K562 (cell line): ENCODE measurements around the gene SPAG9. TPM values are rescaled to one million over a fixed set of nuclear protein-coding genes. Genes with fewer than 3 reads are reported as not detected.

ENCODE experiments used
- ATAC-seq: fragments of 200-7000 bp; cut with Tn5 transposase; 3 replicates; pipeline ENCODE4 v1.9.1; 2020; ENCODE audit warnings: moderate library complexity
- BruUV-seq: library from RNA; stranded (reverse); fragments of 400-500 nt; replicated peaks from 2 replicates; lab custom pipeline; 2021; lab: Mats Ljungman, UMichigan
- CTCF ChIA-PET: fragments of 300-600 bp; formaldehyde crosslinking; extraction: SDS; loops from one replicate; lab custom pipeline; 2021; ENCODE audit warnings: low intra/inter-chr PET ratio; lab: Yijun Ruan, JAX
- POLR2A ChIA-PET: fragments of 300-600, 350-650 bp; sonication (Branson Sonifier 250); formaldehyde crosslinking; extraction: SDS; loops from one replicate; lab custom pipeline; 2021; ENCODE audit warnings: antibody characterized with exemption, inconsistent platforms; lab: Yijun Ruan, JAX
- DNase-seq, 4 experiments: peaks; one replicate each; pipeline versions ENCODE4 v3.0.0 to v3.0.0-alpha.2; 2011 to 2018; ENCODE audit warnings: low spot score in 3 of 4, mixed read lengths in 3 of 4; ENCODE audit errors: extremely low read depth in 1 of 4
- FAIRE-seq: peaks from 2 replicates; lab custom pipeline; 2011; peaks lifted over from hg19 to GRCh38; lab: Jason Lieb, UNC
- H2AFZ ChIP-seq: 2 replicates; pipeline ENCODE4 v1.6.0; 2011; ENCODE audit warnings: low read depth, low read length, control low read depth, inconsistent platforms
- H3K27ac ChIP-seq: fragments of 200-600 bp; 3 replicates; pipeline ENCODE4 v1.8.0; 2011; ENCODE audit warnings: low read depth, mild to moderate bottlenecking, control low read depth, inconsistent platforms, low read length, moderate library complexity, mixed read lengths; ENCODE audit errors: extremely low read depth
- H3K27me3 ChIP-seq, 2 experiments: fragments of 300-600 bp in 1 of 2; 2 replicates in 1 of 2; 3 replicates in 1 of 2; pipeline versions ENCODE4 v1.6.0 to v1.8.0; 2011; ENCODE audit warnings: inconsistent platforms in 2 of 2, low read length in 2 of 2, mild to moderate bottlenecking in 1 of 2, mixed read lengths in 1 of 2, moderate library complexity in 1 of 2; ENCODE audit not compliant: control insufficient read depth in 2 of 2, insufficient read depth in 2 of 2
- H3K36me3 ChIP-seq: fragments of 300-600 bp; 3 replicates; pipeline ENCODE4 v1.8.0; 2011; ENCODE audit warnings: mild to moderate bottlenecking, low read length, inconsistent platforms; ENCODE audit not compliant: control insufficient read depth, insufficient read depth
- H3K4me1 ChIP-seq, 2 experiments: fragments of 200-600 bp in 1 of 2; replicated peaks in 1 of 2; 2 replicates in 1 of 2; 3 replicates in 1 of 2; pipeline versions ENCODE4 v1.5.1 to v1.8.0; 2011; ENCODE audit warnings: inconsistent platforms in 2 of 2, low read length in 2 of 2, mild to moderate bottlenecking in 1 of 2, mixed read lengths in 1 of 2, moderate library complexity in 1 of 2; ENCODE audit not compliant: control insufficient read depth in 2 of 2, insufficient read depth in 2 of 2
- H3K4me2 ChIP-seq: 2 replicates; pipeline ENCODE4 v1.6.1; 2011; ENCODE audit warnings: low read length, control low read depth, inconsistent platforms, mixed read lengths; ENCODE audit not compliant: insufficient read depth
- H3K4me3 ChIP-seq: fragments of 200-600 bp; sonication (generic), shearing (Covaris generic); 2 replicates; pipeline ENCODE4 v1.5.1; 2016; ENCODE audit warnings: control low read depth, inconsistent platforms
- H3K79me2 ChIP-seq: fragments of 200-600 bp; 3 replicates; pipeline ENCODE4 v1.8.0; 2011; ENCODE audit warnings: low read length, inconsistent platforms; ENCODE audit not compliant: control insufficient read depth, insufficient read depth
- H3K9ac ChIP-seq, 2 experiments: 2 replicates each; pipeline versions ENCODE4 v1.6.0 to v1.6.1; 2011; ENCODE audit warnings: low read depth in 2 of 2, low read length in 2 of 2, control low read depth in 1 of 2, inconsistent platforms in 1 of 2, mild to moderate bottlenecking in 1 of 2, mixed read lengths in 1 of 2; ENCODE audit not compliant: insufficient read depth in 1 of 2
- H3K9me1 ChIP-seq: one replicate; pipeline ENCODE4 v1.6.0; 2011; ENCODE audit warnings: inconsistent platforms, mild to moderate bottlenecking, low read length, moderate library complexity; ENCODE audit not compliant: control insufficient read depth, insufficient read depth
- H3K9me3 ChIP-seq: replicated peaks from 2 replicates; pipeline ENCODE4 v1.5.1; 2011; ENCODE audit warnings: low read depth, low read length, inconsistent platforms; ENCODE audit not compliant: control insufficient read depth, insufficient read depth
- H4K20me1 ChIP-seq: replicated peaks from 2 replicates; pipeline ENCODE4 v1.6.1; 2011; ENCODE audit warnings: low read length, inconsistent platforms, mixed read lengths; ENCODE audit not compliant: control insufficient read depth, insufficient read depth
- BHLHE40 ChIP-seq: IDR thresholded peaks from 2 replicates; pipeline ENCODE4 v1.6.1; 2011; ENCODE audit warnings: low read length, improper control_type of control experiment
- HDAC1 ChIP-seq, 2 experiments: fragments of 450-650 bp; IDR thresholded peaks; 2 replicates each; pipeline ENCODE4 v1.6.1; 2016 to 2017; ENCODE audit warnings: inconsistent platforms in 1 of 2, mild to moderate bottlenecking in 1 of 2, moderate library complexity in 1 of 2
- L3MBTL2 ChIP-seq: fragments of 450-650 bp; IDR thresholded peaks from 2 replicates; pipeline ENCODE4 v1.6.1; 2016; ENCODE audit warnings: mild to moderate bottlenecking, moderate library complexity
- RBM14 ChIP-seq: fragments of 200-400 bp; formaldehyde crosslinking; IDR thresholded peaks from 2 replicates; pipeline ENCODE4 v1.6.1; 2018; ENCODE audit warnings: low read depth, mild to moderate bottlenecking, low read length, moderate library complexity, borderline replicate concordance; ENCODE audit not compliant: insufficient read depth
- SIN3B ChIP-seq: fragments of 450-650 bp; IDR thresholded peaks from 2 replicates; pipeline ENCODE4 v1.6.1; 2017; ENCODE audit warnings: low read depth, mild to moderate bottlenecking, moderate library complexity
- SREBF2 ChIP-seq: sonication (generic); formaldehyde crosslinking; IDR thresholded peaks from 2 replicates; pipeline ENCODE4 v1.4.0; 2020; ENCODE audit warnings: mild to moderate bottlenecking, missing genetic modification reagents
- ZNF785 ChIP-seq: fragments of 250-450 bp; sonication (Bioruptor Pico); IDR thresholded peaks from 2 replicates; pipeline ENCODE4 v1.4.0; 2020; ENCODE audit warnings: mild to moderate bottlenecking
- WGBS: fragments of 100-300 bp; shearing (Covaris generic); methylation state at CpG from one replicate; pipeline ENCODE4 v1.1.6; 2016; ENCODE audit warnings: low coverage, mixed read lengths; ENCODE audit not compliant: insufficient coverage; ENCODE audit errors: missing lambda C conversion rate; 5-methylcytosine and 5-hydroxymethylcytosine counted together
- in situ Hi-C: fragments of 300-500 bp; cut with MboI; formaldehyde crosslinking; loops from 4 replicates; pipeline ENCODE4 v1.15.0; 2018; ENCODE audit warnings: inconsistent platforms, mixed read lengths
- intact Hi-C: fragments of 100-400 bp; cut with micrococcal nuclease; formaldehyde crosslinking; loops from 2 replicates; pipeline ENCODE4 v1.14.2; 2022
- polyA plus RNA-seq, 8 experiments: library from polyadenylated mRNA; depleted of rRNA in 4 of 8; stranded (reverse) in 5 of 8; unstranded in 3 of 8; fragments of >200 nt; fragmentation: Nextera tagmentation in 2 of 8; fragmentation: Illumina TruSeq in 1 of 8; extraction: Ambion mirVana in 2 of 8; extraction: Trizol in 1 of 8; gene quantifications; 2 replicates each; pipeline versions ENCODE4 v1.2.1 to v1.2.3, GENCODE V29; 2011 to 2014; ENCODE audit warnings: inconsistent platforms in 1 of 8, missing spikeins in 1 of 8
- total RNA-seq, 7 experiments: library from RNA; depleted of rRNA in 6 of 7; stranded (reverse); fragments of >200 nt in 6 of 7; fragmentation: Illumina TruSeq in 2 of 7; extraction: Trizol in 2 of 7; gene quantifications; 2 replicates each; pipeline versions ENCODE4 v1.2.1 to v1.2.3, GENCODE V29; 2011 to 2021; ENCODE audit warnings: low replicate concordance in 1 of 7
- TF ChIP-seq, protein P1 (sequence below): sonication (generic); formaldehyde crosslinking; IDR thresholded peaks from 2 replicates; pipeline ENCODE4 v1.8.0; 2022; ENCODE audit warnings: missing genetic modification reagents, mild to moderate bottlenecking, borderline replicate concordance
- TF ChIP-seq, protein P2 (sequence below): sonication (generic); formaldehyde crosslinking; IDR thresholded peaks from 2 replicates; pipeline ENCODE4 v1.8.1; 2023; ENCODE audit warnings: missing genetic modification reagents, mild to moderate bottlenecking, borderline replicate concordance
- TF ChIP-seq, protein P3 (sequence below): fragments of 250-450 bp; sonication (Bioruptor Pico); IDR thresholded peaks from 2 replicates; pipeline ENCODE4 v1.5.0; 2021
- TF ChIP-seq, protein P4 (sequence below), 3 experiments: fragments of 200-800 bp in 1 of 3; sonication (Bioruptor generic) in 1 of 3; sonication (generic) in 1 of 3; formaldehyde crosslinking in 1 of 3; IDR thresholded peaks; 2 replicates each; pipeline versions ENCODE4 v1.6.1 to v1.8.0; 2016 to 2022; ENCODE audit warnings: mild to moderate bottlenecking in 2 of 3, missing compliant biosample characterization in 2 of 3, missing genetic modification characterization in 2 of 3, missing genetic modification reagents in 1 of 3

Gene SPAG9
- total and polyA plus RNA-seq, 9 of the 15 experiments (the other 6 are each of a cell fraction or from before 2014, with no cell fraction given) = 12.2 to 99.2 (median 58.2) TPM

DNA sequence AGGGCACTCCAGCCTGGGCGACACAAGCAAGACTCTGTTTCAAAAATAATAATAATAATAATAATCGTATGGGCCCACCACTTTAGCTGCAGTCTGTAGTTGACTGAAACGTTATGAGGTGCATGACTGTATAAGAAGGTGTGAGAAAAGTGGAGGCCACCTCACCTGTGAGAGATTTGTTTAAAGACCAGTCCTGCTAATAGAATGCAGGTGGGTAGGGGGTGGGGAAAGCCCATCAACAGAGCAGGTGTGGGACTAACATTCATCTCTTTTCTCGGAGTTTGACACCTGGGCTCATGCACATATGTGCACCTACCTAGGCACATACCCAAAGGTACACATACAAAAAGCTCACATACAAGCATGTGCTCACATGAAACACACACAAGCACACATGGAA is 186.5 kb downstream of the SPAG9 start:
- 52% methylated on average over 4 of the region's 4 CpGs for WGBS
- no peaks in the 10 kb centered on the region for H3K9me1 ChIP-seq
- no peaks in the 10 kb centered on the region for H3K27me3 ChIP-seq
- H3K4me2 ChIP-seq = peak overlapping the region; percentile 42; the same call in 1 of the 2 replicates
- in situ Hi-C loops (no loop called here), intact Hi-C loops (loop anchor here (10.0 kb wide), 1 partner anchor 209 kb away; no protein-coding TSS in a partner anchor)
- H3K4me1 ChIP-seq = peaks cover 41 to 53% of the 10 kb centered on the region in 2 experiments
- H3K9ac ChIP-seq = peak overlapping the region in 1 of 2 experiments; percentile 20; a peak in 1 of 4 replicates
- no peak for DNase-seq
- no peaks in the 10 kb centered on the region for H3K9me3 ChIP-seq
- no peak for ATAC-seq
- FAIRE-seq = no peak
- CTCF ChIA-PET = no interaction called here
- POLR2A ChIA-PET = interaction anchor here (0.7 to 3.2 kb wide), 5 partner anchors 10 to 73 kb away, joined by 3 to 25 read pairs (median 4); partner anchors contain the start of gene TOB1
- H3K4me3 ChIP-seq = no peak overlapping the region
- no peaks in the 10 kb centered on the region; the same call in 2 of the 3 replicates for H3K36me3 ChIP-seq
- H3K27ac ChIP-seq = peak overlapping the region; percentile 71; the same call in 1 of the 3 replicates
- H2AFZ ChIP-seq = peak overlapping the region; percentile 85
- no TSS peak for BruUV-seq
- no peaks in the 10 kb centered on the region for H3K79me2 ChIP-seq
- H4K20me1 ChIP-seq = no peaks in the 10 kb centered on the region
- TF ChIP-seq SIN3B (no peak), SREBF2 (CRISPR knock-in tag) (no peak), HDAC1 (IDR thresholded peaks at IDR 0.05) (no peak), BHLHE40 (no peak), ZNF785 (CRISPR knock-in tag) (no peak), L3MBTL2 (no peak), RBM14 (no peak)
- TF ChIP-seq, protein P1, sequence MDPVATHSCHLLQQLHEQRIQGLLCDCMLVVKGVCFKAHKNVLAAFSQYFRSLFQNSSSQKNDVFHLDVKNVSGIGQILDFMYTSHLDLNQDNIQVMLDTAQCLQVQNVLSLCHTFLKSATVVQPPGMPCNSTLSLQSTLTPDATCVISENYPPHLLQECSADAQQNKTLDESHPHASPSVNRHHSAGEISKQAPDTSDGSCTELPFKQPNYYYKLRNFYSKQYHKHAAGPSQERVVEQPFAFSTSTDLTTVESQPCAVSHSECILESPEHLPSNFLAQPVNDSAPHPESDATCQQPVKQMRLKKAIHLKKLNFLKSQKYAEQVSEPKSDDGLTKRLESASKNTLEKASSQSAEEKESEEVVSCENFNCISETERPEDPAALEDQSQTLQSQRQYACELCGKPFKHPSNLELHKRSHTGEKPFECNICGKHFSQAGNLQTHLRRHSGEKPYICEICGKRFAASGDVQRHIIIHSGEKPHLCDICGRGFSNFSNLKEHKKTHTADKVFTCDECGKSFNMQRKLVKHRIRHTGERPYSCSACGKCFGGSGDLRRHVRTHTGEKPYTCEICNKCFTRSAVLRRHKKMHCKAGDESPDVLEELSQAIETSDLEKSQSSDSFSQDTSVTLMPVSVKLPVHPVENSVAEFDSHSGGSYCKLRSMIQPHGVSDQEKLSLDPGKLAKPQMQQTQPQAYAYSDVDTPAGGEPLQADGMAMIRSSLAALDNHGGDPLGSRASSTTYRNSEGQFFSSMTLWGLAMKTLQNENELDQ (CRISPR knock-in tag) = no peak
- TF ChIP-seq, protein P2, sequence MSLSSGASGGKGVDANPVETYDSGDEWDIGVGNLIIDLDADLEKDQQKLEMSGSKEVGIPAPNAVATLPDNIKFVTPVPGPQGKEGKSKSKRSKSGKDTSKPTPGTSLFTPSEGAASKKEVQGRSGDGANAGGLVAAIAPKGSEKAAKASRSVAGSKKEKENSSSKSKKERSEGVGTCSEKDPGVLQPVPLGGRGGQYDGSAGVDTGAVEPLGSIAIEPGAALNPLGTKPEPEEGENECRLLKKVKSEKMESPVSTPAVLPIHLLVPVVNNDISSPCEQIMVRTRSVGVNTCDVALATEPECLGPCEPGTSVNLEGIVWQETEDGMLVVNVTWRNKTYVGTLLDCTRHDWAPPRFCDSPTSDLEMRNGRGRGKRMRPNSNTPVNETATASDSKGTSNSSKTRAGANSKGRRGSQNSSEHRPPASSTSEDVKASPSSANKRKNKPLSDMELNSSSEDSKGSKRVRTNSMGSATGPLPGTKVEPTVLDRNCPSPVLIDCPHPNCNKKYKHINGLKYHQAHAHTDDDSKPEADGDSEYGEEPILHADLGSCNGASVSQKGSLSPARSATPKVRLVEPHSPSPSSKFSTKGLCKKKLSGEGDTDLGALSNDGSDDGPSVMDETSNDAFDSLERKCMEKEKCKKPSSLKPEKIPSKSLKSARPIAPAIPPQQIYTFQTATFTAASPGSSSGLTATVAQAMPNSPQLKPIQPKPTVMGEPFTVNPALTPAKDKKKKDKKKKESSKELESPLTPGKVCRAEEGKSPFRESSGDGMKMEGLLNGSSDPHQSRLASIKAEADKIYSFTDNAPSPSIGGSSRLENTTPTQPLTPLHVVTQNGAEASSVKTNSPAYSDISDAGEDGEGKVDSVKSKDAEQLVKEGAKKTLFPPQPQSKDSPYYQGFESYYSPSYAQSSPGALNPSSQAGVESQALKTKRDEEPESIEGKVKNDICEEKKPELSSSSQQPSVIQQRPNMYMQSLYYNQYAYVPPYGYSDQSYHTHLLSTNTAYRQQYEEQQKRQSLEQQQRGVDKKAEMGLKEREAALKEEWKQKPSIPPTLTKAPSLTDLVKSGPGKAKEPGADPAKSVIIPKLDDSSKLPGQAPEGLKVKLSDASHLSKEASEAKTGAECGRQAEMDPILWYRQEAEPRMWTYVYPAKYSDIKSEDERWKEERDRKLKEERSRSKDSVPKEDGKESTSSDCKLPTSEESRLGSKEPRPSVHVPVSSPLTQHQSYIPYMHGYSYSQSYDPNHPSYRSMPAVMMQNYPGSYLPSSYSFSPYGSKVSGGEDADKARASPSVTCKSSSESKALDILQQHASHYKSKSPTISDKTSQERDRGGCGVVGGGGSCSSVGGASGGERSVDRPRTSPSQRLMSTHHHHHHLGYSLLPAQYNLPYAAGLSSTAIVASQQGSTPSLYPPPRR = no peak
- TF ChIP-seq, protein P3, sequence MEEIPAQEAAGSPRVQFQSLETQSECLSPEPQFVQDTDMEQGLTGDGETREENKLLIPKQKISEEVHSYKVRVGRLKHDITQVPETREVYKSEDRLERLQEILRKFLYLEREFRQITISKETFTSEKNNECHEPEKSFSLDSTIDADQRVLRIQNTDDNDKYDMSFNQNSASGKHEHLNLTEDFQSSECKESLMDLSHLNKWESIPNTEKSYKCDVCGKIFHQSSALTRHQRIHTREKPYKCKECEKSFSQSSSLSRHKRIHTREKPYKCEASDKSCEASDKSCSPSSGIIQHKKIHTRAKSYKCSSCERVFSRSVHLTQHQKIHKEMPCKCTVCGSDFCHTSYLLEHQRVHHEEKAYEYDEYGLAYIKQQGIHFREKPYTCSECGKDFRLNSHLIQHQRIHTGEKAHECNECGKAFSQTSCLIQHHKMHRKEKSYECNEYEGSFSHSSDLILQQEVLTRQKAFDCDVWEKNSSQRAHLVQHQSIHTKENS (CRISPR knock-in tag) = no peak
- TF ChIP-seq, protein P4, sequence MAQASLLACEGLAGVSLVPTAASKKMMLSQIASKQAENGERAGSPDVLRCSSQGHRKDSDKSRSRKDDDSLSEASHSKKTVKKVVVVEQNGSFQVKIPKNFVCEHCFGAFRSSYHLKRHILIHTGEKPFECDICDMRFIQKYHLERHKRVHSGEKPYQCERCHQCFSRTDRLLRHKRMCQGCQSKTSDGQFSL (CRISPR knock-in tag; IDR thresholded peaks at IDR 0.05) = no peak
- TF ChIP-seq, protein P4 (tag; IDR thresholded peaks at IDR 0.05) = no peak
